IPS-20b (cell line): ENCODE data around the gene B3GALT4.
"Not testable (repeated sequence)": the region's sequence is repeated elsewhere in the genome, so short reads cannot be mapped to it uniquely, and the experiment has no call there.

Source experiments
- H3K27ac ChIP-seq: one replicate; pipeline ENCODE4 v1.5.1; 2013; ENCODE audit warnings: low read length
- H3K27me3 ChIP-seq: 2 replicates; pipeline ENCODE4 v1.6.1; 2013; ENCODE audit warnings: mild to moderate bottlenecking, low read length, inconsistent platforms; ENCODE audit not compliant: insufficient read depth
- H3K36me3 ChIP-seq: 2 replicates; pipeline ENCODE4 v1.6.1; 2013; ENCODE audit warnings: low read depth, mild to moderate bottlenecking, inconsistent platforms, low read length, moderate library complexity; ENCODE audit not compliant: insufficient read depth
- H3K4me1 ChIP-seq: 2 replicates; pipeline ENCODE4 v1.6.1; 2013; ENCODE audit warnings: mild to moderate bottlenecking, control low read depth, inconsistent platforms, low read length, moderate library complexity; ENCODE audit not compliant: insufficient read depth
- H3K4me3 ChIP-seq: 2 replicates; pipeline ENCODE4 v1.5.1; 2013; ENCODE audit warnings: mild to moderate bottlenecking, low read length, inconsistent platforms
- H3K9ac ChIP-seq: 2 replicates; pipeline ENCODE4 v1.6.1; 2013; ENCODE audit warnings: low read depth, mild to moderate bottlenecking, inconsistent platforms, low read length, moderate library complexity
- H3K9me3 ChIP-seq: 2 replicates; pipeline ENCODE4 v1.6.1; 2013; ENCODE audit warnings: mild to moderate bottlenecking, low read depth, low read length, inconsistent platforms; ENCODE audit not compliant: insufficient read depth

The B3GALT4 gene

DNA sequence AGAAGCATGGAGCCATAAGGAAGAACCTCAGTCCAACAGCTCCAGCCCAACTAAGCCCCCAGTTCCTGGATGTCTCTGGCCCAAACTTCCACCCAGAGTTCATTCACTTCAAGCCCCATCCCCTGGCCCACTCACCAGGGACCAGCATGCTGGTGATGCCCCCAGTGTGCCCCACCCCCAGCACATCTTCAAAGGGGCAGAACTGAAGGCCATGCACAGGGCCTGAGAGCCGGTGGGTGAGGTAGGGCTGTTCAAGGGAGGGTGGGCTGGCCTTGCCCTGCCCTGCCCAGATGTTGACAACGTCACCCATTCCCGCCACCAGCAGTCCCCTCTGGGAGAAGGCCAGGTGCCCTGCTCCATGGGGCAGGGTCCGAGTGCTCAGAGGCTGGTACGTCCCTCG is 3.6 kb downstream of the B3GALT4 start:
- H3K27ac ChIP-seq, result no peak overlapping the region
- H3K9ac ChIP-seq, result no peak overlapping the region
- peaks cover 79% of the 10 kb centered on the region for H3K36me3 ChIP-seq
- no peaks in the 10 kb centered on the region for H3K9me3 ChIP-seq
- no peak overlapping the region for H3K4me3 ChIP-seq
- peaks cover 3% of the 10 kb centered on the region; the same call in 1 of the 2 replicates for H3K4me1 ChIP-seq
- H3K27me3 ChIP-seq, result no peaks in the 10 kb centered on the region

DNA sequence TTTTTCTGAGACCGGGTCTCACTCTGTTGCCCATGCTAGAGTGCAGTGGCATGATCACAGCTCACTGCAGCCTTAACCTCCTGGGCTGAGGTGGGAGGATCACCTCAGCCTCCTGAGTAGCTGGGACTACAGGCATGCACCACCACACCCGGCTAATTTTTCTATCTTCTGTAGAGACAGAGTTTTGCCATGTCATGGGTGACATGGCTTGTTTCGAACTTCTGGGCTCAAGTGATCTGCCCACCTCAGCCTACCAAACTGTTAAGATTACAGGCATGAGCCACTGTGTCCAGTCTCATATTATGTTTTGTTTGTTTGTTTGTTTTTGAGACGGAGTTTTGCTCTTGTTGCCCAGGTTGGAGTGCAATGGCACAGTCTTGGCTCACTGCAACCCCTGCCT is 8.3 kb downstream of the B3GALT4 start:
- H3K4me1 ChIP-seq, H3K9ac ChIP-seq, H3K4me3 ChIP-seq, H3K27ac ChIP-seq, H3K27me3 ChIP-seq, H3K9me3 ChIP-seq: not testable (repeated sequence)
- H3K36me3 ChIP-seq, result peaks cover 68% of the 10 kb centered on the region

DNA sequence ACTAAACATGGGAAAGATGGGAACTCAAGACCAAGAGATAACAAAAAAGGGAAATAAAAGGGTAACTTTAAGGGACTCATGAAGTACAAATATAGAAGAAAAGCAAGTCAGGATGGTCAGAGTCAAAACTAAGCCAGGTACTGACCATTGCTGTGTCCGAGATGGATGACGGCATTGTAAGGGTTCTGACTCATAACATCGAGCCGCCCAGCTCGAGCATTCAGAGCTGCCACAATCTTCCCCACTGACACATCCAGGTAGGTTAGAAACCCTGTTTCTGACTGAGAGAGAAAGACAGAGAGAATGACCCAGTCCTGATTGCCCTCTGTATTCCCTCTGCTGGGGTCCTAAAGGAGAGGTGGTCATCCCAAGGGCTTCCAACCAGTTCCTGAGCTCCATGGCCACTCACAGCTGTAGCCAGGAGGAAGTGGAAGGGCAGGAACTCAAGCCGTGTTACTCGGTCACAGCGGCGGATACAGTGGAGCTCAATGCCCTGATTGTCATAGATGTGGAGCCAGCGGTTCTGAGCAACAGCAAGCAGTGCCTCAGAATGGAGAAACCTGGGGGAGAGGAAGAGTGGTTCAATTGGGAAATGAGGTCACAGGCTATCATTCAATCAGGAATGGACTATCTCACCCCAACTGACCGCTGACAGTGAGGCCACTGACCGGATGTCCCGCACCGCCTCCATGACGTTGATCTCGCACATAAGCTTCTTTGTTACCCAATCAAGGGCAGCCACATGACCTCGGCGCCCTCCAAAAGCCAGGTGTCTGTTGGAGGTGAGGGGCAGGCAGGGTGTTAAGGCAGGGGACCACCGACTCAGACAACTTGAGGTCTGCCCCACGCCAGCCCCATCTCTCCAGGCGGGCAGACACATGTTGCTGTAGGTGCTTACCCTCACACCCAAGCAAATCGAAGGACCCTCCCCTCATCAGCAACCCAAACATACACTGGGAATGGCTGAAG is 10.3 kb downstream of the B3GALT4 start:
- Histone ChIP-seq H3K36me3 (peaks cover 66% of the 10 kb centered on the region), H3K27me3 (no peaks in the 10 kb centered on the region), H3K9ac (no peak overlapping the region), H3K4me1 (peaks cover 8% of the 10 kb centered on the region; the same call in 1 of the 2 replicates), H3K27ac (no peak overlapping the region), H3K9me3 (no peaks in the 10 kb centered on the region), H3K4me3 (no peak overlapping the region)

DNA sequence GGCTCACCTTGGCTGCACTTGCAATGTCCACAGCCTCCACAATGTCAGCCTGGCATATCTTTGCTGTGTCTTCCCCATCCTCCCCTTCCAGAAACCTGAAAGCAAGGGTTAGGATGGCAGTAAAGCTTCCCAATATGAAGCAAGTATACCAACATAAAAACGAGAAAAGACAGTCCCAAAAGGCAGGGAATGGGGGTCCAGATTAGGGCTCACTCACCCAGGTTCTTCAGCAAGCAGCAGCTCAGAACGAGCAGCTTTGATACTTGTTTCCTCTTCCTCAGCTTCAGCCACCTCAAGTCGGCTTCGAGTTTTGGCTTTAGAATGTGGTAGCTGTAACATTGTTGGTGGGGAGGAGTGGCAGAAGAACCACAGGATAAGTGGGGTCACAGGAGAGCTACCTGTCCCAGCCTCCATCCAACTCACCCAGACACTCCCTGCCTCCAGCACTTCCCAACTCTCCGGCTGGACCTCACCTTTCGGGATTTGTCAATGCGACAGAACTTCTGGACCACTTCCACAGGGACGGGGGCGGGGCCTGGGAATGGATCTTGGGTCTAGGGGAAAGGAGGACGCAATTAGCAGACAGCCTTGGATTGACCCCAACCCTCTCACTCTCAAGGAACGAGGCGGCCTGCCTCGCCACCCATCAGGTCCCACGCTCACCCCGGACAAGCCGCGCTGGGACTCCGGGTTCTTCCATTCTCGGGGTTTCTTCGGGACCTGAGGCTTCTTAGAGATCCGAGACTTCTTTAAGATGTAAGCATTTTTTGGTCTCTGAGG is 11.4 kb downstream of the B3GALT4 start:
- Histone ChIP-seq H3K9me3 (no peaks in the 10 kb centered on the region), H3K4me1 (peaks cover 8% of the 10 kb centered on the region; the same call in 1 of the 2 replicates), H3K4me3 (peak overlapping the region; percentile 94), H3K36me3 (peaks cover 70% of the 10 kb centered on the region), H3K9ac (peak overlapping the region; percentile 89; the same call in 1 of the 2 replicates), H3K27ac (no peak overlapping the region), H3K27me3 (no peaks in the 10 kb centered on the region)

DNA sequence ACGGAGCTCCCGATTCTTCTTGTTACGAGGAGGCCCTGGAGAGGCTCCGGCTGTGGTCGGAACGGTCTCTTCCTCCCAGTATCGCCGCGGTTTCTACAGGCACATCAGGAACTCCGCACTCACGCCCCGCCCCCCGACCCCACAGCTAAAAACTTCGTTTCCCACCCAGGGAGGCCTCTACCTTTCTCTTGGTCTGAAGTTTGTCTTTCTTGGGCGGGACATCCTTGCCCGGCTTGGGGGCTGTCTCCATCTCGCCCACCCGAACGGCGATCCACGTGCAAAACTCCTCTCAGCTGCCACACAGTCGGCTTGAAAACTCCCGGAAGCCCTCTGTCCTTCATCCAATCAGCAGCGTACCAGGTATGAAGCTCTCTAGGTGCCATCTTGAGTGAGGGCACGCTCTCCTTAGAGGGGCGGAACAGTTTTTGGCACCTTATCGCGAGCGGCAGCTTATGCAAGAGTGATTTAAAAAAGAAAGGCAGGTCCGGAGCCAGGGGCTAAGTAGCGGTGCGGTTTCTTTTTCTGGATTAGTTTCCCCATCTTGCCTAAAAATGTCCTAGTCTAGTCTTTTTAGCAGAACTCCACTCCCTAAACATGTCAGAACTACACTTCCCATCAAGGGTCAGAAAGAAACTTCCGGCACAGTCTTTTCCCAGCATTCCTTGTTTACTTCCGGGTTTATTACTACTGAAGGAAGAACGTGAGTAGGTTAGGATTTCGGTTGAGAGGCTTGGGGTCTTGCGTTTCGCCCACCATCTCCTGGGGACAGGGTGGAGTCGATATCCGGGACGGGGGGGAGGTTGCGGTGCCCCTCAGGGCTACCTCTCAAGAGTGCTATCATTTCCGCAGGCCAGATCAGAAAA is 12.2 kb downstream of the B3GALT4 start, which contains the start of the genes PFDN6 and WDR46:
Gene PFDN6, plus strand, starts transcription at position 681 of the 863 bp plus-strand sequence. CDS start 256 bp downstream, outside the sequence.
Gene WDR46, minus strand, starts transcription at position 319 of the 863 bp plus-strand sequence. Its CDS starts 69 bp downstream, at position 250.
- peak within 1 kb of the TSS; percentile 94 for H3K4me3 ChIP-seq
- peak within 1 kb of the TSS; percentile 11 for H3K27ac ChIP-seq

DNA sequence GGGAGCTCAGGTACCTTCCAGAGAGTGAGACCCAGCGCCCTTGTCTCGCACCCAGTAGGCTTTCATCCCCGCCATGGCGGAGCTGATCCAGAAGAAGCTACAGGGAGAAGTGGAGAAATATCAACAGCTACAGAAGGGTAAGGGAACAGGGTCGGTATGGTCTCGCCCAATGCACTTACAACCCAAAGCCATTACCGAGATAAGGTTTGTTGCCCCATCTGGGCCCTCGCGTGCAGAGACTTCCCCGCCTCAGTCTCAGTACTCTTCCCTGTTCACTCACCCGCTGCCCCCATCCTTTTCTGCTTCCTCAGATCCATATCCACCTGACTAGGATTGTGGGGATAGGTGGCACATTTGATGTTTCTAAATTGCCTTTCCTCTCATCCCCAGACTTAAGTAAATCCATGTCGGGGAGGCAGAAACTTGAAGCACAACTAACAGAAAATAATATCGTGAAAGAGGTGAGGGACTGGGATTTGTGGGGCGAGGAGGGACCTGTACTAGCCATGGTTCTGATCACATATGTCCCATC is 12.9 kb downstream of the B3GALT4 start:
- Histone ChIP-seq H3K4me1 (peaks cover 8% of the 10 kb centered on the region; the same call in 1 of the 2 replicates), H3K27ac (peak overlapping the region; percentile 11), H3K9me3 (no peaks in the 10 kb centered on the region), H3K27me3 (no peaks in the 10 kb centered on the region), H3K9ac (peak overlapping the region; percentile 89), H3K36me3 (peaks cover 65% of the 10 kb centered on the region), H3K4me3 (peak overlapping the region; percentile 94)

More for the DNA sequence above, 12.2 kb downstream of the B3GALT4 start, which contains the start of the genes PFDN6 and WDR46:
- peaks cover 67% of the 10 kb centered on the region for H3K36me3 ChIP-seq
- H3K4me1 ChIP-seq, result peaks cover 8% of the 10 kb centered on the region; the same call in 1 of the 2 replicates
- peak within 1 kb of the TSS; percentile 89 for H3K9ac ChIP-seq
- H3K27me3 ChIP-seq, result no peaks in the 10 kb centered on the region
- H3K9me3 ChIP-seq, result no peaks in the 10 kb centered on the region

DNA sequence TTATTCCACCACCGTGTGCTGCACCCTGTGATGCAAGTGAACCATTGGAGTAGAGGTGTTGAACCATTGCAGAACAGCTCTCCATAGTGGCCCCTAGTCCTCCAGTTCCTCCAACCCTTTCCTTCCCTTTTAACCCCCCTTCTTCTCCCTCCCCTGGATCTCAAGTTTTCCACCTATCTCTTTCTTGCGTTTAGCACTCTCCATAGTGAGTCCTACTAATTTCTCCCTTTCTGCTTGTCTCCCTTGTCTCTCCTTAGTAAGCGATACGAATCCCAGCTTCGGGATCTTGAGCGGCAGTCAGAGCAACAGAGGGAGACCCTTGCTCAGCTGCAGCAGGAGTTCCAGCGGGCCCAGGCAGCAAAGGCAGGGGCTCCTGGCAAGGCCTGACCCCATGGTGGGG is 13.5 kb downstream of the B3GALT4 start:
- no peaks in the 10 kb centered on the region for H3K9me3 ChIP-seq
- H3K4me1 ChIP-seq, result peaks cover 8% of the 10 kb centered on the region; the same call in 1 of the 2 replicates
- peak overlapping the region; percentile 89; the same call in 1 of the 2 replicates for H3K9ac ChIP-seq
- H3K27ac ChIP-seq, result no peak overlapping the region
- H3K36me3 ChIP-seq, result peaks cover 59% of the 10 kb centered on the region
- no peaks in the 10 kb centered on the region for H3K27me3 ChIP-seq
- H3K4me3 ChIP-seq, result peak overlapping the region; percentile 94

DNA sequence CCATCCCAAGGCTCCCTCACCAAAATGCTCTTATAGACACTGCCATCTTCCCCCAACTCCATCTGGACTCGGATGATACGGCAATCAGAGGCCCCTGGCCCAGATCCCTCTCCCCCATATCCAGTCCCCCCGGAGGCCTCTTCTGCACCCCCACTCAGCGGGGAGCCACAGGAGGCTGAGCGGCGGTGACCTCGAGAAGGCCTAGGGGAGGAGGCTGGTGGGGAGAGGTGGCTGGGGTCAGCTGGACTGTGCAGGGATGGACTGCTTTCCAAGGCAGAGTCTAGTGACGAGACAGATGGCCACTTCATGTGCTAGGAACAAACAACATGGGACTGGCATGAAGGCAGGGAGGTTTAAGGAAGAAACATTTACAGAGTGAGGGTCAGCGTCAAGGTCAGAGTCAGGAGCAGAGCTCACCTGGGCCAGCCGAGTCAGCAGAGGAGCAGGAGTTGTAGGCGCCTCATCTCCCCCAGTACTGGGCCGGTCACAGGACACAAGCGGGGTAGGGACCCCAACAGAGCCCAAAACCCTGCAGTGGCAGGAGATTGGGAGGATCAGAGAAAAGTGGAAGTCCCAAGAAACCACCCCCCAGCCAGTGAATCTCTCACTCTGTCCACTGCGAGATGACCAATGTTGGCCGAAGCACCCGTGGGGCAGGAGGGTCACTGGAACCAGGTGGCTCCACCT is 16.2 kb downstream of the B3GALT4 start:
- H3K9ac ChIP-seq, result no peak overlapping the region

DNA sequence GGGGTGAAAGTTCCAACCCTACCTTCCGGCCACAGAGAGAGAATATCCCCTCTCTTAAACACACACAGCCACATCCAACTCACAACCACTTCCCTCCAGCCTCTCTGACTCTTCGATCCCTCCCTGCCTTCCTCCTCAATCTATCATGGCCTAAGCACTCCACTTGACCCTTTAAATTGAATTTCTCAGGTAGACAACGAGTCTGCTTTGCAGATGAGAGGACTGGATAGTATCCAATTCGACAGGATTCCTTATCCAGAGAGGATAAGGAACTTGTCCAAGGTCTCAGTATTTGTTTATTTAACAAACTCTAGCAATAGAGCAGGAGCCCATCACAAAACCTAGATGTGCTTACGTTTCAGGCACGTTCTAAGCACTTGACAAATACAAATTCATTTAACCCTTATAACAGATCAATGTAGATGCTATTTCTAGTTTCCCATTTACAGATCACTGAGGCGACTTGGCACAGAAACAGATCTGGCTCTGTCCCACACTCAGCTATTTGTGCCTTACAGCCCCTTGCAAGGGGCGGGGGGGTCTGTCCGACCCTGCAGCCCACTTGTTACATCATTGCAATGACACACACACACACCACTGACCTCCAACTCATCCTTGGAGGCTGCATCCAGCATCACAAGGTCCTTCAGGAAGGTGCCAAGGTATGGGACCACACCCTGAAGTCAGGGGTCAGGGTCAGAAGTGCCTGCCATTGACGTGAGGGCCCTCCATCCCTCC is 17.3 kb downstream of the B3GALT4 start:
- H3K4me1 ChIP-seq, result peaks cover 3% of the 10 kb centered on the region; the same call in 1 of the 2 replicates
- no peaks in the 10 kb centered on the region for H3K9me3 ChIP-seq
- H3K9ac ChIP-seq, result no peak overlapping the region
- H3K36me3 ChIP-seq, result peaks cover 37% of the 10 kb centered on the region
- H3K4me3 ChIP-seq, result no peak overlapping the region
- H3K27me3 ChIP-seq, result no peaks in the 10 kb centered on the region
- H3K27ac ChIP-seq, result no peak overlapping the region

More for the DNA sequence above, 16.2 kb downstream of the B3GALT4 start:
- H3K36me3 ChIP-seq, result peaks cover 38% of the 10 kb centered on the region
- H3K4me1 ChIP-seq, result peaks cover 6% of the 10 kb centered on the region; the same call in 1 of the 2 replicates
- H3K27ac ChIP-seq, result no peak overlapping the region
- H3K27me3 ChIP-seq, result no peaks in the 10 kb centered on the region
- H3K4me3 ChIP-seq, result no peak overlapping the region
- H3K9me3 ChIP-seq, result no peaks in the 10 kb centered on the region
